AG04450 (cell line): Measurements from ENCODE around the gene RNF148. TPM values are rescaled to one million over a fixed set of nuclear protein-coding genes. Genes with fewer than 3 reads are reported as not detected.

ENCODE experiments used
- CTCF ChIA-PET: fragments of 300-600, 350-600 bp; formaldehyde crosslinking; extraction: SDS; loops from one replicate; lab custom pipeline; 2022; ENCODE audit warnings: antibody characterized with exemption, inconsistent platforms; lab: Charles Lee
- POLR2A ChIA-PET: fragments of 350-600 bp; formaldehyde crosslinking; extraction: SDS; loops from one replicate; lab custom pipeline; 2021; ENCODE audit warnings: antibody characterized with exemption, inconsistent platforms; lab: Yijun Ruan, JAX
- DNase-seq: peaks from one replicate; pipeline ENCODE4 v3.0.0-alpha.2; 2011; ENCODE audit warnings: low read depth, low spot score
- H3K27ac ChIP-seq: one replicate; pipeline ENCODE4 v1.5.1; 2012; ENCODE audit warnings: low read depth, low read length, control low read depth
- H3K27me3 ChIP-seq: one replicate; pipeline ENCODE4 v1.6.0; 2012; ENCODE audit warnings: low read length; ENCODE audit not compliant: control insufficient read depth, insufficient read depth
- H3K4me3 ChIP-seq: 2 replicates; pipeline ENCODE4 v1.5.1; 2011; ENCODE audit warnings: mild to moderate bottlenecking, low read depth, low read length, control low read depth
- H3K9me3 ChIP-seq: 2 replicates; pipeline ENCODE4 v1.5.1; 2012; ENCODE audit warnings: low read length; ENCODE audit not compliant: control insufficient read depth, insufficient read depth
- CTCF ChIP-seq: IDR thresholded peaks from 2 replicates; pipeline ENCODE4 v1.5.1; 2011; ENCODE audit warnings: low read depth, low read length, control low read depth, inconsistent platforms
- polyA plus RNA-seq: library from polyadenylated mRNA; depleted of rRNA; stranded (reverse); fragments of >200 nt; gene quantifications from 2 replicates; pipeline ENCODE4 v1.2.3, GENCODE V29; 2011; rRNA removed
- small RNA-seq: library from RNA; depleted of rRNA; stranded (forward); fragments of <200 nt; gene quantifications from one replicate; pipeline ENCODE3, GENCODE V24; 2012; ENCODE audit warnings: low read depth; ENCODE audit not compliant: insufficient read length

RNF148 gene
- polyA plus RNA-seq, 1 experiment: not detected

GRCh38 chr7:122672536-122672935 is 30.2 kb downstream of the RNF148 start:
- no peak for TF ChIP-seq CTCF
- H3K9me3 ChIP-seq: peaks cover 19% of the 10 kb centered on the region
- ChIA-PET POLR2A (no interaction called here), CTCF (no interaction called here)
- H3K27ac ChIP-seq: no peak overlapping the region
- no peaks in the 10 kb centered on the region for H3K27me3 ChIP-seq
- no peak for DNase-seq
- no peak overlapping the region for H3K4me3 ChIP-seq

GRCh38 chr7:122663733-122664132 is 39.0 kb downstream of the RNF148 start:
- ChIA-PET POLR2A (no interaction called here), CTCF (no interaction called here)
- Histone ChIP-seq H3K27ac (no peak overlapping the region), H3K4me3 (no peak overlapping the region), H3K9me3 (peaks cover 4% of the 10 kb centered on the region), H3K27me3 (no peaks in the 10 kb centered on the region)
- DNase-seq: no peak
- no peak for TF ChIP-seq CTCF

- CTCF ChIA-PET: no interaction called here
These were observed 43.9 kb downstream of the RNF148 start for GRCh38 chr7:122658856-122659255.

GRCh38 chr7:122653685-122654084 is 49.0 kb downstream of the RNF148 start:
- Histone ChIP-seq H3K4me3 (no peak overlapping the region), H3K9me3 (no peaks in the 10 kb centered on the region), H3K27ac (no peak overlapping the region), H3K27me3 (no peaks in the 10 kb centered on the region)
- ChIA-PET POLR2A (no interaction called here), CTCF (no interaction called here)
- no peak for TF ChIP-seq CTCF
- no peak for DNase-seq

More at GRCh38 chr7:122658856-122659255, 43.9 kb downstream of the RNF148 start:
- no peak overlapping the region for H3K27ac ChIP-seq
- no peaks in the 10 kb centered on the region for H3K27me3 ChIP-seq
- no peak for DNase-seq
- POLR2A ChIA-PET: no interaction called here
- no peak for TF ChIP-seq CTCF
- H3K9me3 ChIP-seq: no peaks in the 10 kb centered on the region
- no peak overlapping the region for H3K4me3 ChIP-seq

GRCh38 chr7:122652876-122653275 is 49.8 kb downstream of the RNF148 start:
- no peak for TF ChIP-seq CTCF
- no peaks in the 10 kb centered on the region for H3K9me3 ChIP-seq
- DNase-seq: no peak
- H3K4me3 ChIP-seq: no peak overlapping the region
- H3K27ac ChIP-seq: no peak overlapping the region
- CTCF ChIA-PET: no interaction called here
- H3K27me3 ChIP-seq: no peaks in the 10 kb centered on the region
- POLR2A ChIA-PET: no interaction called here

Small RNA genes lying within 50 kb of the gene (small RNA-seq; reads per million reads assigned to genes)
- gene AC006463.1: not detected

Other genes with a start within 250 kb of the RNF148 start
- not detected in 2 replicates for gene RNF133, start 3.8 kb downstream of the RNF148 start, polyA plus RNA-seq
- gene CADPS2, start 183.5 kb upstream of the RNF148 start, polyA plus RNA-seq: 0.35 and 0.41 TPM in 2 replicates